HG02852 (cell line): ENCODE results near the gene PYGB.

ENCODE experiments used
- ATAC-seq: cut with Tn5 transposase; IDR thresholded peaks from one replicate; pipeline ENCODE4 v1.9.1; 2021; ENCODE audit warnings: mild to moderate bottlenecking, moderate library complexity; ENCODE audit not compliant: unreplicated experiment

Gene PYGB

DNA sequence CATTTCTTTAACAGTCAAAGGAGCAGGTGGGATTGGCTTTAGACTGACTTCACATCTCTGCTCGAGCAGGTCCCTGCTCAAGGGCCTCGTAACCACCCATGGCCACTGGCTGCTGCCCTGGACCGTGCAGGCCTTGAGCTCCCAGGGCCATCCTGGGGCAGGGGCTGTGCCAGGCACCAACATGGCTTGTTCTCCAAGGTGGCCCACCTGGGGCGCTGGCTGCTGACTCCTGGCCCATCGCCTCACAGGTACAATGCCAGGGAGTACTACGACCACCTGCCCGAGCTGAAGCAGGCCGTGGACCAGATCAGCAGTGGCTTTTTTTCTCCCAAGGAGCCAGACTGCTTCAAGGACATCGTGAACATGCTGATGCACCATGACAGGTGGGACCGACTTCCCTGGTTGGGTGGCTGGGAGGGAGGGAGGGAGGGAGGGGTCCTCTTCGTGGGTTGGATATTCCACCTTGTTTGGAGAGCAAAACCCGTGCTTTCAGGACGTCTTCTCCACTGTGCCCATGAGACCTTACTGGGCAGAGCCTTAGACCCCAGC is 46.1 kb downstream of the PYGB start:
- no peak for ATAC-seq

GRCh38 chr20:25294459-25295385 is 46.8 kb downstream of the PYGB start:
- no peak for ATAC-seq

DNA sequence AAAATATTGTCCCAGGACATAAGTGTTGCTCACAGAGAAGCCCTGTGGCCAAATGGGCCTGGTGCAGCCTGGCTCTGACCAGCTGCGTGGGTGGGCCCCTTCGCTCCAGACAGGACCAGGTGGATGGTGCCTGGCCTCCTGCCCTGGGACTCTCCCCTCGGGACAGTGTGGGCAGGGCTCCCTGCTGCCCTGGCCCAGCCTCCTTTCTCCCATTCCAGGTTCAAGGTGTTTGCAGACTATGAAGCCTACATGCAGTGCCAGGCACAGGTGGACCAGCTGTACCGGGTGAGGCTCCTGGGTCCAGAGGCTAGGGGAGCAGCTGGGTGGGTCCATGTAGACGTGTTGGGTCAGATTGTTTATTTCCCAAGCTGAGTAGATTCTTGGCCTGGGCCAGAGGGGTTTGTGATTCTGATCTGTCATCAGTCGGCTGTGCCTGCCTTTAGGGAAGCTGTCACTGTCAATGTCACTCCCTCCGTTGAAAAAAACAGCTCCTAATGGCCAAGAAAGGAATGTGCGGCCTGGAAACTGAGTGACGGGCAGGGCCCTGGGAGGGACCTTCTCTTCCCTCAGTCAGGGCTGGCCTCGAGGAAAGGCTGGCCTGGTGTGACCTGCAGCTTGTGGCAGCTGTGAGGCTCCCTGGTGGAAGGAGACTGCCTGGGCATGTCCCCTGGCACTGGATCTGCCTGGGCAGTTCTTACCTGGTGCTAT is 47.7 kb downstream of the PYGB start:
- no peak for ATAC-seq

DNA sequence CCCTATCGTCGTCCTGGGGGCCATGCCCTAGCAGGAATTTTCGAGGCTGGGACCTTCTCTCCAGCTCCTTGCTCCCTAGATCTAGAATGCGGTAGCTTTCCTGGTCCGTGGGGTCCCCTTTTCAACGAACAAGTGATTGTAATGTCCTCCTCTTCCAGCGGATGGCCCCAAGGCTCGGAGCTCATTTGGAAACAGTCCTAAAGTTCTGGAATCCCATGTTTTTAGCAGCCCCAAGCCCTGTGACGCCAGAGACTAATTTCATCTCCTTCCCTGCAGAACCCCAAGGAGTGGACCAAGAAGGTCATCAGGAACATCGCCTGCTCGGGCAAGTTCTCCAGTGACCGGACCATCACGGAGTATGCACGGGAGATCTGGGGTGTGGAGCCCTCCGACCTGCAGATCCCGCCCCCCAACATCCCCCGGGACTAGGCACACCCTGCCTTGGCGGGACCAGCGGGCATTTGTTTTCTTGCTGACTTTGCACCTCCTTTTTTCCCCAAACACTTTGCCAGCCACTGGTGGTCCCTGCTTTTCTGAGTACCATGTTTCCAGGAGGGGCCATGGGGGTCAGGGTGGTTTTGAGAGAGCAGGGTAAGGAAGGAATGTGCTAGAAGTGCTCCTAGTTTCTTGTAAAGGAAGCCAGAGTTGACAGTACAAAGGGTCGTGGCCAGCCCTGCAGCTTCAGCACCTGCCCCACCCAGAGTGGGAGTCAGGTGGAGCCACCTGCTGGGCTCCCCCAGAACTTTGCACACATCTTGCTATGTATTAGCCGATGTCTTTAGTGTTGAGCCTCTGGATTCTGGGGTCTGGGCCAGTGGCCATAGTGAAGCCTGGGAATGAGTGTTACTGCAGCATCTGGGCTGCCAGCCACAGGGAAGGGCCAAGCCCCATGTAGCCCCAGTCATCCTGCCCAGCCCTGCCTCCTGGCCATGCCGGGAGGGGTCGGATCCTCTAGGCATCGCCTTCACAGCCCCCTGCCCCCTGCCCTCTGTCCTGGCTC is 48.5 kb downstream of the PYGB start:
- ATAC-seq, result peak; percentile 9

DNA sequence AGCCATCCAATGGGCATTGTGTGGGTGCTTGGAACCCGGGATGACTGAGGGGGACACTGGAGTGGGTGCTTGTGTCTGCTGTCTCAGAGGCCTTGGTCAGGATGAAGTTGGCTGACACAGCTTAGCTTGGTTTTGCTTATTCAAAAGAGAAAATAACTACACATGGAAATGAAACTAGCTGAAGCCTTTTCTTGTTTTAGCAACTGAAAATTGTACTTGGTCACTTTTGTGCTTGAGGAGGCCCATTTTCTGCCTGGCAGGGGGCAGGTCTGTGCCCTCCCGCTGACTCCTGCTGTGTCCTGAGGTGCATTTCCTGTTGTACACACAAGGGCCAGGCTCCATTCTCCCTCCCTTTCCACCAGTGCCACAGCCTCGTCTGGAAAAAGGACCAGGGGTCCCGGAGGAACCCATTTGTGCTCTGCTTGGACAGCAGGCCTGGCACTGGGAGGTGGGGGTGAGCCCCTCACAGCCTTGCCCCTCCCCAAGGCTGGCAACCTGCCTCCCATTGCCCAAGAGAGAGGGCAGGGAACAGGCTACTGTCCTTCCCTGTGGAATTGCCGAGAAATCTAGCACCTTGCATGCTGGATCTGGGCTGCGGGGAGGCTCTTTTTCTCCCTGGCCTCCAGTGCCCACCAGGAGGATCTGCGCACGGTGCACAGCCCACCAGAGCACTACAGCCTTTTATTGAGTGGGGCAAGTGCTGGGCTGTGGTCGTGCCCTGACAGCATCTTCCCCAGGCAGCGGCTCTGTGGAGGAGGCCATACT is 49.4 kb downstream of the PYGB start:
- peak; percentile 72 for ATAC-seq

GRCh38 chr20:25299806-25300205 is 51.9 kb downstream of the PYGB start:
- no peak for ATAC-seq

DNA sequence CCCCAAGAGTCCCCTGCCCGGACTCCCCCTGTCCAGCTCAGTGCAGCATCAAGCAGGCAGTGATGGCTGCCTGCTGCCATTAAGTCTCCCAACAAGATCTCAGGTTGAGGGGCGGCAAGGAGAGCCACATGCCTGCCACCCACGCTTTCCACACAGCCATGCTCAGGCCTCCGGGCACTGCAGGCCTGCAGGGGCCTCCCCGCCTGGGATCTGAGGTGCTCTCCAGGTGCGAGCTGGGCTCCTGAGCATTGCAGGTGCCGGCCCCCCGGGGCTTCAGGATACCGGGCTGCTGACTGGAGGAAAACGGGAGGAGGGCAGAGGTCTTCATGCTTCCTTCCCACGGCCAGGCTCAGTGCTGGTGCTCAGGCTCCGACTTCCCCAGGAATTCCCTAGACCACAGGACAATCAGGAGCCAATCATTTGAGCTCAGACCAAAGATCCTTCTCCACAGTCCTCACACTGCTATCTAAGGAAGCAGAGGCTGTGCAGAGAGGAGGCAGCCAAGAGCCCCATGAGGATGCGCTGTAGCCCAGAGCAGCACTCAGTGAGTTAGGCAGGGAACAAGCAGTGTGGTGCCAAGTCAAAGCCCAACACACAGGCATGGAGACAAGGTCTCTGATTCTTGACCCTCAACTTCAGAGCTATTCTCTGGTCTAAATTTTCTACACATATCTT is 52.7 kb downstream of the PYGB start:
- ATAC-seq, result no peak

GRCh38 chr20:25301357-25301920 is 53.6 kb downstream of the PYGB start:
- ATAC-seq, result no peak

DNA sequence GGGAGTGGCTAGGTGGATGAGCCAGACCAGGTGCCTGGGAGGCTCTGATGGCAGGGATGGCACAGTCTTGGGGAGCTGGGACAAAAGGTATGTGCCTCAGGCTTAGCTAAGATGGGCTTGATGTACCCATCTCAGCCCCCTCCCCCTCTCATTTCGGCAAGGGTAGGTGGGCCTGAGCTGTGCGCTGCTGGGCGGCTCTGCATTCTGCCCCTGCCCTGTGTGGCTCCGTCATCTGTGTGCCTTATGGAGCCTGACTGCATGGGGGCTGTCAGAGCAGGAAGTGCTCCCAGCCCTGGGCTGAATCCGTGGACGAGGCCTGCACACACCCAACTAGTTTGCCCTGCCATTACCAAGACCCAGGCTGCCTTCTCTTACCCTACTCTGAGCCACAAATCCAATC is 54.7 kb downstream of the PYGB start:
- ATAC-seq, result no peak

DNA sequence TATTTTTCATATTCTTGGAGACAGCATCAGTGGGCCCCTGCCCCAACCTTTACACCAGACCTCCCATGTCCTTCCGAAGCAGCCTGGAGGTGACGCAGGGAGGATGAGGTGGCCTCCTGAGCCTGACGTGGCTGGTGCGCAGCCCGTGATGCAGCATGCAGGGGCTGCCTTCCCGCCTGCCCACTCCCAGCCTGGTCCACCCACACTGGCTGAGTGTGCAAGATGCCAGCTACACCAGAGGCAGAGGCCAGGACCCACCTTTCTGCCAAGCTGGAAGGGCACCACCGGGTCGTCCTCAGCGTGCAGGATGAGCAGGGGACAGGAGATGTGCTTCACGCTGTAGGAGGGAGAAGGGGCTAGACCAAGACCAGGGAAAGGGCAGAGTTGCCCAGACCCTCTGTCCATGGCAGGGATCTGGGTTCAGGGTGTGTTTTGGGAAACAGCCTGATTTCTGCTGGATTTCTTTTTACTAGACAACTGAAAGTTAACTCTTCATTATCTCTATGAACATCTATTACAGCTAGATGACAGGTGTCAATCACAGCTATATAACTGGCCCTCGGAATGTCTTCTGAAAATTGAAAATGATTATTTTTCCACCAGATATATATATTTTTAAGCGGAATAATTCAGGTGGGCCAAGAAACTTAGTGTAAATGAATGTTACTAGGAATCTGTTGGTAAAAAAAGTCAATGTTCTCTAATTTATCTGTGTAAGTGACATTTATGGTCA is 55.6 kb downstream of the PYGB start:
- ATAC-seq, result no peak

DNA sequence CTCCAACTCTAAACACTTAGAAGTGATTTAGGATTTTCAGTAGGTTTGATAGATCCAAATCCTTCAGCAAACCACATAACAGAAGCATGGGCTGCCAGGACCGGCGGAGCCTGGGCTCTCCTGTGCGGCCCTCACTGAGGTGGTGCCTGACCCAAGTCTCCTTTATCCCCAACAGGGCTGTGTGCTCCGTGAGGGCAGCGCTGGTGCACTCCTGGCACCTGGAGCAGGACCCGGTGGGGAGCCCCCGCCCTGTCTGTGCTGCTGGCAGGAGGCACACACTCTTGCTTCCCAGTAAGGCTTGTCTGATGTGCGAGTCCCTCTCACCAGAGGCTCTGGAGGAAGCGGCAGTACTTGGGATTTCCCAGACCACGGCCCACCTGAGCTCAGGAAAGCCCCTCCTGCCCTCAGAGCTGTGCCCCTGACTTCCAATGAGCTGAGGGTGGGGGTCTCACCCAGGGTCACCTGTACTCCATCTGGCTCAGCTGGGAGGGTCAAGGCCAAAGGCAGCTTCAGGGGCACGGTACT is 56.2 kb downstream of the PYGB start:
- no peak for ATAC-seq

GRCh38 chr20:25306991-25307903 is 59.4 kb downstream of the PYGB start:
- ATAC-seq, result no peak

DNA sequence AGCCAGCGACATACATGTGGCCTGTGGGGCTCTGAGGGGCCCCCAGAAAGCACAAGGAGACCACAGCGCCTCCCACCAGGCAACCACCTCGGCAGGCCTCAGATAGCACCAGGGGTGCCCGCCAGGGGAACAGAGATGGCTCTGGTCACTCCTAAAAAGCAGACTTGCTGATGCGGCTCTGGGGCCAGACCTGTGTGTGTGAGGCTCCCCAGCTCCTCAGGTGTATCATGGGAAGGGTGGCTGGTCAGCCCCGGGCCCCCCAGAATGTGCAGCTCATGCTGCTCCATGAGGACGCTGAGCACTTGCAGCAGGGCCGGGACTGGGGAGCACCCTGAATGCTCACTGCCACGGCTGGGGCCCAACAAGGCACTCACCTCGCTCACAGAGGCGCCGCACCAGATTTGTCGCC is 60.2 kb downstream of the PYGB start:
- ATAC-seq, result no peak

DNA sequence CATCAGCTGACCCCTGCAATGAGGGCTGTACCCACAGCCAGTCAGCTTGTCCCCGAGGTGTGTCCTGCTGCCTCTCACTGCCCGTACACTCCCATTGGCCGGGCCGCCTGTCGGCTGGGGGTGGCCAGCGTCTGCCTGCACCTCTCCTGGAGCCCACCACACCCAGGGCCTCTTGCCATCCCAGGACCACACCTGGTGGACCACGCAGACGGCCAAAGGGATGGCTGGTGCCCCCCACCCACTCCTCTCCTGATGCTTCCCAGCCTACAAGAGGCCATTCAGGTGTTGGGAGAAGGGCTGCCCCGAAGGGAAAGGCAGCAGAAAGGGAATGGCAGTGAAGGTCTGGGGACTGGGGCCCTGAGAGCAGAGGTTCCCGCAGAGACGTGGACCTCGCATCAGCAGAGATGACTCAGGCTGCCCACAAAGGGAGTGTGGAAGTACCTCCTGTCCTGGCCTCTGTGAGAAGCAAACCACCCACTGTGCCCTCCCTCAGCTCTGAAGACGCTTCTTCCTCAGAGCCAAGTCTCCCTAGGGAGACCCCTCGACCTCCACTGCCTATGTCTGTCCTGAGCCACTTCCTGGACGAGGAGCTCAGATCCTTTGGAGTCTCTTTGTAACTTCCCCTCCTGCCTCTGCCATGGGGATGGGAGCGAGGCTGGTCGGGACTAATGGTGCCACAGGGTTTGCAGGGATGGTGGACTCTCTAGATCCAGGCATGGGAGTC is 60.9 kb downstream of the PYGB start:
- ATAC-seq, result no peak

GRCh38 chr20:25309395-25310267 is 61.7 kb downstream of the PYGB start:
- no peak for ATAC-seq
